ENCODE results near the gene KCND1.

KCND1 gene

GRCh38 chrX:48999030-48999429 lies 27.4 kb upstream of the KCND1 start:
- TF ChIP-seq CTCF (IDR thresholded peaks at IDR 0.05) = no peak

GRCh38 chrX:48998391-48998790 lies 26.7 kb upstream of the KCND1 start:
- no peak for TF ChIP-seq CTCF (IDR thresholded peaks at IDR 0.05)

GRCh38 chrX:48997865-48998264 lies 26.2 kb upstream of the KCND1 start:
- TF ChIP-seq CTCF (IDR thresholded peaks at IDR 0.05) = no peak

- no peak for TF ChIP-seq CTCF (IDR thresholded peaks at IDR 0.05)
Observed at GRCh38 chrX:48997455-48997854, 25.8 kb upstream of the KCND1 start.

- no peak for TF ChIP-seq CTCF (IDR thresholded peaks at IDR 0.05)
Observed at GRCh38 chrX:48996969-48997368, 25.3 kb upstream of the KCND1 start.

GRCh38 chrX:48992341-48992740 lies 20.7 kb upstream of the KCND1 start:
- no peak for TF ChIP-seq CTCF (IDR thresholded peaks at IDR 0.05)

- TF ChIP-seq CTCF (IDR thresholded peaks at IDR 0.05) = no peak
Observed at GRCh38 chrX:48989483-48989882, 17.8 kb upstream of the KCND1 start.

GRCh38 chrX:48983896-48984295 lies 12.3 kb upstream of the KCND1 start:
- no peak for TF ChIP-seq CTCF (IDR thresholded peaks at IDR 0.05)
